GM21723 (cell line): ENCODE results near the gene PIGR.

Source experiments
- ATAC-seq: cut with Tn5 transposase; IDR thresholded peaks from one replicate; pipeline ENCODE4 v1.9.1; 2021; ENCODE audit warnings: mild to moderate bottlenecking, moderate library complexity; ENCODE audit not compliant: unreplicated experiment

The PIGR gene

GRCh38 chr1:206911064-206911663 lies 35.1 kb downstream of the PIGR start:
- ATAC-seq = no peak

DNA sequence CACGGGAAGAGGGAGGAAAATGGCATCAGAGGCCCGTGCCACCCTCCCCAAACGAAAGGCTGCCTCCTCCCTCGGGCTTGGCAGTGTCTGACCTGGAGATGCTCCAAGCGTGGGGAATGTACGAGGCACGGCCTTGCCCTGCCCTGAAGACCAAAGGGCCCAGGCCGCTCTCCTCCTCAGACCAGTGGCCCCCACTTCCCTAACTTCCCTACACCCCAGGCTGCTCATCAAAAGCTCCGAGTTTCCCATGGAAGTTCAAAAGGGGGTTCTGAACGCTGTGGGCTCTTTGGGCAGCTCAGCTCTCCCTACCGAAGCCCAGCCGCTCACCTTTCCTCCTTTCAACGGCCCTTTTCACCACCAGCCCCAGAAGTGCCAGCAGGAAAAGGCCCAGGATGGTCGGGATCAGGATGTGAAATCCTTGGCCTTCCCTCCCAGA lies 36.4 kb downstream of the PIGR start:
- no peak for ATAC-seq

- no peak for ATAC-seq
Measured at GRCh38 chr1:206909161-206909882, 36.9 kb downstream of the PIGR start.

GRCh38 chr1:206908038-206908437 lies 38.2 kb downstream of the PIGR start:
- ATAC-seq = no peak

DNA sequence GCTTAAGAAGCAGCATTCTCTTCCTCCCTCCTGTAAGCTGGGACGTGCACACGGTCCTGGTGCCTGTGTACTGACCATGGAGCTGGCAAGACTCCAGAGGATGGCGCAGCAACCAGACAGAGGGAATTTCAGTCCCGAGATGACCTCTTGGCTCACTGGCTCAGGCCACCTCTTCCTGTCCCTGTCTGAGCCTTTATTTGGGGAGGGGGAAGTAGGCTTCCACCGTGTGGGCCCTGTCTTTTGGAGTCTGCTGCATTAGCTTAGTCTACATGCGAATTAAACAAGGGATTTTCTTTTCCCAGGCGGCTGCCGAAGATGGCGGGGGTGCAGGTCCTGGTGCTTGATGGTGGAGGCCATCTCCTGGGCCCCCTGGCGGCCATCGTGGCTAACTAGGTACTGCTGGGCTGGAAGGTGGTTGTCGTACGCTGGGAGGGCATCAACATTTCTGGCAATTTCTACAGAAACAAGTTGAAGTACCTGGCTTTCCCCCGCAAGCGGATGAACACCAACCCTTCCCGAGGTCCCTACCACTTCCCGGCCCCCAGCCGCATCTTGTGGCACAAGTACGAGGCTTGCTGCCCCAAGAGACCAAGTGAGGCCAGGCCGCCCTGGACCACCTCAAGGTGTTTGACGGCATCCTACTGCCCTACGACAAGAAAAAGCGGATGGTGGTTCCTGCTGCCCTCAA lies 38.8 kb downstream of the PIGR start:
- no peak for ATAC-seq

DNA sequence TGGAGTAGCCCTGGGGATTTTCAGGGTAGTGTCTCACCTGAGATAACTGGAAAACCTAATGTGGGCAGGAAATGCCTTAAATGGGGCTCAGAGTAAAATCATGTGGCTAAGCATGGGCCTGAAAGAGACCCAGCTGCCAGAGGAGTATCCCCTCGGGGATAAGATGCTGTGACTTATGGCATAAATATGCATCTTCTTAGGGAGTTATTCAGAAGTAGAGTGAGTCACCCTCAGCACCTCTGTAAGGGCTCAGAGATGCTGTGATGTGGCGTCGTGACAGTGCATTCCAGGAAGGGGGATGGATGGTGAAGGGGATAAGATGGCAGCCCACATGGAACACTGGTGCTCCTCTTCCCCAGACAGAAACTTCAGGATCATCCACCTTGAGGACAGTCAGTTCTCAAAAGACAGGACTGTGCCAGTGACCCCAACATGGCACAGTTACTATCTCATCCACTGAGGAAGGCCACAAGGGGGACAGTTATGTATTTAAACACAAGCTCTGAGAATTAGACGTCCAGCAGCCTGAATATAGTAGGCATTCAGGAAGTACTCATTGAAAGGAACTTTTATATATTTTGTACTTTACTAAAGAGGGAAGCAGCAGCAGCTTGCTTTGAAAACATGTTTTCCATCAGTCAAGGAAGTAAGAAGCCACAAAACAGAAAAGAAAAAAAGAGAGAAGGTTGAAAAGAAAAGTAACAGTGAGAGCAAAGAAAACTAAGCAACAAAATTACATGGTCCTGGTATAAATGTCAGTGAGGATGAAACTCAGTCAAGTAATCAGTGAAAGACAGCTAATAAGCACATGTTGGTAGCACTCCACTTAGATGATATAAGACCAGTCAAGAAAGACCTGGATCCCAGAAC lies 40.7 kb downstream of the PIGR start:
- ATAC-seq = no peak

DNA sequence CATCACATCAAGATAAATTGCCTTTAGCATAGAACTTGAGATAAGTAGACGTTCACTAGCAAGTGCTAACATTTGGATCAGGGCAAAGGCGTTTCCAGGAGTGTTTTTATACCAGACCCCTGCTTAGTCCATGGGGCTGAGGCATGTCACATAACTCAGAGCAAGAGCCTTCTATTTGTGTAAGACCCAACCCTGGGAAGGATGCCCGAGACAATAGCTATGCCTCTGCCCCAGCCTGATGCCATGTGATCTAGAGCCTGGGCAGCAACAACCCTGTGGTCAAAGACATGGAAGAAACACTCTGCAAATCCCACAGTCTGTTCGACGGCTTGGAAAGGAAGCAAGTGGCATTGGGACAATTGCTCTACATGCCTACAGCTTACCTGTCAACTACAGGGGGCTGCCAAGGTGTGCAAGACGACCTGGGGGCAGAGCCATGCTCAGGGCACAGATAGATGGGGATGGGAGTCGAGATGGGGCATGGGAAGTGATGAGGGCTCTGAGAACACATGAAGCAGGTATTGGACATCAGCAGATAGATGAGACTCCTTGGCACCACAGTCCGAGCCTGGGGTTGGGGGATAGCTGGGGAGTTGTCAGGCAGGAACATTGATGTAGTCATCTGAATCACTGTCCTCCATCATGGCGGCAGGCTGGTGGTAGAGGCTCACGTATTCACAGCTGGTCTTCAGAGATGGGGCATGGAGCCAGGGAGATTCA lies 41.7 kb downstream of the PIGR start:
- no peak for ATAC-seq

GRCh38 chr1:206903687-206904086 lies 42.6 kb downstream of the PIGR start:
- no peak for ATAC-seq

- ATAC-seq = no peak
Measured at GRCh38 chr1:206902702-206903101, 43.6 kb downstream of the PIGR start.

- no peak for ATAC-seq
Measured at GRCh38 chr1:206901944-206902343, 44.3 kb downstream of the PIGR start.

- ATAC-seq = no peak
Measured at GRCh38 chr1:206900149-206900548, 46.1 kb downstream of the PIGR start.

GRCh38 chr1:206899717-206900116 lies 46.5 kb downstream of the PIGR start:
- ATAC-seq = no peak

- ATAC-seq = no peak
Measured at GRCh38 chr1:206898915-206899431, 47.3 kb downstream of the PIGR start.

GRCh38 chr1:206898089-206898914 lies 48.0 kb downstream of the PIGR start:
- ATAC-seq = no peak

DNA sequence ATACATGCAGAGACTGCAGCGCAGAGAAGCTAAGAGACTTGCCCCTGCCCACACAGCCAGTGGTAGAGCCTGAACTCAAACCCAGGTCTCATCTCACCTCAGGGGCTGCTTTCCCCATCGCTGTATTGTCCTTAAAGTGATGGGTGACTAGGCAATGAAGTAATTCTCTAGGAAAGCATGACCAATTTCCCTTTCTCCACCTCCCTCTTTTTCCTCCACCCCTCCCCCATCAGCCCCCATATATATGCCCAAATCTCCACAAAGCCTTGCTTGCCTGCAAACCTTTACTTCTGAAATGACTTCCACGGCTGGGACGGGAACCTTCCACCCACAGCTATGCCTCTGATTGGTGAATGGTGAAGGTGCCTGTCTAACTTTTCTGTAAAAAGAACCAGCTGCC lies 49.1 kb downstream of the PIGR start, which contains the start of gene IL24:
Gene IL24 (plus strand): TSS at position 269 of the 400 bp plus-strand sequence. CDS start 390 bp downstream, outside the sequence.
- no peak for ATAC-seq

GRCh38 chr1:206896261-206896660 lies 50.0 kb downstream of the PIGR start:
- no peak for ATAC-seq

GRCh38 chr1:206895837-206896242 lies 50.4 kb downstream of the PIGR start:
- no peak for ATAC-seq

DNA sequence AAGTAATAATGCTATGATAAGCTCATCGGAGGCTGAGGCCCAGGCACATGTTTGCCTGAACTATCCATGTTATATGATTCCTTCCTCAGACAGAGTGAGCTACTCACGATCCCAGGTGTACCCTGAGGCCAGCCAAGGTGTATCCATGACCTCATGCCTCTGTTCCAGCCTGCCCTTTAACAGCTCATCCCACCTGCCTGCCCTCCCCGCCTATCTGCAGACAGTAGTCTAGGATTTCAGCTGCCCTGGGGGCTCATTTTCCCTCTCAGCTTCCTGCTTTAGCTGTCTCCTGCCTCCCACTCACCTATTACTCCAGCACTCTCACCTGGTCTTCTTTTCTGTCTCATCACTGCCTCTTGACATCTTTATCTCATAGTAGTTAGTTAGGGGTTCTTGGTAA lies 50.9 kb downstream of the PIGR start:
- ATAC-seq = no peak

DNA sequence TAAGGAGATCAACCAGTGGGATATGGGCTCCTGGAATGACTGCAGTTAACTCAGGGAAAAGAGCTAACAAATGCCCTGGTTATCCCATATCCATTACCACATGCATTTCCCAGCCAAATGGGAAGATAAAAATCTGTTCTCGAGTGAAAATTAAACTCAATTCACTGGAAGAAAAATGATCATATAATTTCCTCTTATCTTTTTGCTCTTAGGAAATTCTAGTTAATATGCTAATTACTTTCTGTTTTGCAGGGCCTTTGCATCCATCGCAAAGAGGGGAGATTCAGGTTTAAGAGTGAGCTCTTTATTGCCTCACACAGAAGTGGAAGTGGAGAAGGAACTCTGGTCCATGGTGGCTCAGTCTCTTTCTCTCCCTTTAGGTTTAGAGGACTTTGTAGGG lies 52.9 kb downstream of the PIGR start:
- no peak for ATAC-seq
